ENCODE data around the gene NBPF1. TPM values are rescaled to one million over a fixed set of nuclear protein-coding genes. Genes with fewer than 3 reads are reported as not detected.
"Not testable (repeated sequence)": the region's sequence is repeated elsewhere in the genome, so short reads cannot be mapped to it uniquely, and the experiment has no call there.

Gene NBPF1
- total RNA-seq = 10 to 100 TPM; 11.3 to 12.6 TPM

DNA sequence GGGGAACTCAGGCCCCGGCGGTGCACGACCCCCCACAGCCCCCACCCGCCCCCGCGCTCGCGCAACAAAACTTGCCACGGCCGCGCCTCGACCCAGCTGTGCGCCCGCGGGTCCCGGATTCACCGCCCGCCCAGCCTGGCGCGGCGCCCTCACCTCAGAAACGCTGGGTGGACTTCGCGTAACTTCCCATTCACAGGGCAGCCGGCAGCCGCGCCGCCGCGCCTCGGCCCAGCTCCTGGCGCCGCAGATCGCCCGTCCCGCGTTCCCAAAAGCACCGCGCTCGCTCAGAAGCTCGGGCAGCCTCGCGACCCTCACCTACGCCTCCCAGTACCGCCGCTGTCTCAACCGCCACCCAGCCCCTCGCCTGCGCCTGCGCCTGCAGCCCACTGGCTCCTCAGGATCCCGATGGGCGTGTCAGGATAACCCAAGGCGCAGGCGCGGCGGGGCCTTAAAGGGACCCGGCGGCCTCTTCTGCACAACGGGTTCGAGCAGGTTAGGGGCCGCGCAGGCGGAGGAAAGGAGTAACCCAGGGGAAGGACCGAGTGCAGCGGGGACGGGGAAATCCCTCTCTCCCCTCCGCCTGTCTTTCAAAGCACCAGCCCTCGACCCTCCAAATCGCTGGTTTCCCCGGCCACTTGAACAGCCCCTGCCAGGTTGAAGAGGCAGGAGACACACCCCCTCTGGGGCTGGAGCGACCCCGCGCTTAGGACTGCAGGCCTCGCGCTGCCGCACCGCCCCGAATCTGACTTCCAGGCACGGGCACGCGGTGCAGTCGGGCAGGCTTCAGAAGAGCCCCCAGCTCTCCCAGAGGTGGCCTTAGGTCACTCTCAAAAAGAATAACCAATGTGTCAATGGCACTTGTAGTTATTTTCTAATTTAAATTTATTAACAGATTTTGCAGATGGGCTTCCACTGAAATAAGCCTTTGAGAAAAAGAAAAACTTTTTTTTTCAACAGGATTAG lies at the start of gene NBPF1:
NBPF1 (minus strand) TSS at position 380 of the 963 bp plus-strand sequence.
- H3K27ac Mint-ChIP-seq = no peak within 1 kb of the TSS
- no peaks in the 10 kb centered on the region for H3K27me3 Mint-ChIP-seq
- no peaks in the 10 kb centered on the region for H3K36me3 Mint-ChIP-seq
- POLR2A ChIA-PET = interaction anchor here (1.0 to 1.5 kb wide), 3 partner anchors 12 to 291 kb away, joined by 3 to 5 read pairs (median 5); no protein-coding TSS in a partner anchor
- ATAC-seq (ENCODE audit: low read depth) (peak; percentile 94), DNase-seq (peak; percentile 92)
- no peak within 1 kb of the TSS for H3K4me3 Mint-ChIP-seq
- H3K9me3 Mint-ChIP-seq = no peaks in the 10 kb centered on the region
- no peaks in the 10 kb centered on the region for H3K4me1 Mint-ChIP-seq

DNA sequence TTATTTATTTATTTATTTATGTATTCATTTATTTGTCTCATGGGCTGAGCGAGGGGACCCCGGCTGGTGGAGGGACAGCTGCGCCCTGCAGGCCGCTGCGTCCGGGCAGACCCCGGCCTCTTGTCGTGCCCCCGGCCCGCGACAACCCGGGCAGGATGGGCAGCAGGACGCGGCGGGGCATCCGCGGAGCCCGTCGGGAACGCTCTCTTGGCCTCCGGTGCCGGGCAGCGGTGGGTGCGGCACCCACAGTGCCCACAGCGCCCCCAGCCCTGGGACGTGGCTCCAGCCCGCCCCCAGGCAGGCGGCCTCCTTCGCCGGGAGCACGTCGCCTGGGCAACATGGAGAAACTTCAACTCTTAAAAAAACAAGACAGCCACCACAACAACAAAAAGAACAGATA lies 44.9 kb upstream of the NBPF1 start:
- H3K9me3 Mint-ChIP-seq; ATAC-seq (ENCODE audit: low read depth); H3K27ac Mint-ChIP-seq; DNase-seq; H3K4me1 Mint-ChIP-seq; H3K36me3 Mint-ChIP-seq; POLR2A ChIA-PET; H3K27me3 Mint-ChIP-seq; H3K4me3 Mint-ChIP-seq: not testable (repeated sequence)

DNA sequence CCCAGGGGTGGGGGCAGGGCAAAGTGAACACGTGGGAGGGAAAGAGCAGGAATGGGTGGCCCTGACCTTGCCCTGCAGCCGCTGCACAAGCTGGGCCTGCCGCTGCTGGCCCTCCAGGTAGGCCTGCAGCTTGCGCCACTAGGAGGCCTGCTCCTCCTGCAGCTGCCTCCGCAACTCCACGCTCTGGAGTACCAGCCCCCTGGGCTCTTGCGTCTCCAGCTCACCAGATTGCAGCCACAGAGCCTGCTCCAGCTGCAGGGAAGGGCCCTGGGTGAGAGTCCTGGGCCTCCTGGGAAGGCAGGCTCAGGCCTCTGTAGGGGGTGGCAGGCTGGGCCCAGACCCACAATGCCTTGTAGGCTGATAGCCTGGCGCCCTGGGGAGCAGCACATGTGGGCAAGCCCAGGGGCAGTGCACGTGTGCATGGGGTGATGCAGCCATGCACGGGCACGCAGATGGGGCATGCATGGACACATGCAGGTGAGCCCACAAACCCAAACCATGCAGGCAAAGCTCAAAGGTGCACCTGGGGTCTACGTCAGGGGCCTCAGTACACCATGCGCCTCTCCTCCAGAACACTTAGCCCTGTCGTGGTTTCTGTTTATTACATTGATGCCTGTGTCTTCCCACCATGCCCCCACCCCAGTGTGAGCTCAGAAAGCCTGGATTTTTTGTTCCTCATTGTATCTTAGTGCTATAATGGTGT lies 43.8 kb upstream of the NBPF1 start:
- POLR2A ChIA-PET, DNase-seq, H3K4me3 Mint-ChIP-seq: not testable (repeated sequence)

GRCh38 chr1:16656574-16656973 lies 43.2 kb upstream of the NBPF1 start:
- H3K4me3 Mint-ChIP-seq, POLR2A ChIA-PET, H3K4me1 Mint-ChIP-seq, DNase-seq, H3K27me3 Mint-ChIP-seq, H3K9me3 Mint-ChIP-seq, H3K36me3 Mint-ChIP-seq, H3K27ac Mint-ChIP-seq: not testable (repeated sequence)
- ATAC-seq (ENCODE audit: low read depth) = peak; percentile 77

More for the DNA sequence above, 43.8 kb upstream of the NBPF1 start:
- H3K27me3 Mint-ChIP-seq, H3K4me1 Mint-ChIP-seq, H3K9me3 Mint-ChIP-seq, H3K27ac Mint-ChIP-seq, H3K36me3 Mint-ChIP-seq: not testable (repeated sequence)
- ATAC-seq (ENCODE audit: low read depth) = peak; percentile 23

DNA sequence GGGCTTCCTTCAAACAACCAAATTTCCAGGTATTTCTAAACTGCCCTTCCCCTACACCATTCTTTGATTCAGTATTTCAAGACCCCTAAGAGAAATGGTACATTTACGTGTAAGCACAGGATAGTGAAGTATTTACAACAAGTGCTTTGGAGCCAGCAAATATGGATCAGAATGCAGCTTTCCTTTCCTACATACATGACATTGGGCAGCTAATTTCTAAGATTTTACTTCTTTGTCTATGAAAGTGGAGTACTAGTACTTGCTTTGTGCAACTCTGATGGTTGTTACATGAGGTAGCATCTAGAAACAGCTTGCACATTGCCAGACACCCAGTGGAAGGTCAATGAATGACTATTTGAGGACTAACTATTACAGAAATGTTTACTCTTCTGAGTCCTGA lies 38.2 kb upstream of the NBPF1 start:
- H3K9me3 Mint-ChIP-seq; POLR2A ChIA-PET; H3K27me3 Mint-ChIP-seq; H3K4me1 Mint-ChIP-seq; ATAC-seq (ENCODE audit: low read depth); H3K36me3 Mint-ChIP-seq; H3K4me3 Mint-ChIP-seq; H3K27ac Mint-ChIP-seq; DNase-seq: not testable (repeated sequence)

DNA sequence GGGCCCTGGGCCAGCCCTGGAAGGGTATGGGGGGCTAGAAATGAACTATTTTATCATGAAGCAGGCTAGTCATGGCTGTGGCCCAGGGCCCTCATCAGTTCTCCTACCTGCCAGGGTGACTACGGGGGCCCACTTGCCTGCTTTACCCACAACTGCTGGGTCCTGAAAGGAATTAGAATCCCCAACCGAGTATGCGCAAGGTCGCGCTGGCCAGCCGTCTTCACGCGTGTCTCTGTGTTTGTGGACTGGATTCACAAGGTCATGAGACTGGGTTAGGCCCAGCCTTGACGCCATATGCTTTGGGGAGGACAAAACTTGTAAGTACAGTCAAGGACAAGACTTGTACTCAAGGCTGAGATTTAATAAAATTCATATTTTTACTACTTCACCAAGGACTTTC lies 36.6 kb upstream of the NBPF1 start:
- H3K4me3 Mint-ChIP-seq; H3K9me3 Mint-ChIP-seq; POLR2A ChIA-PET; H3K36me3 Mint-ChIP-seq; ATAC-seq (ENCODE audit: low read depth); H3K27ac Mint-ChIP-seq; H3K27me3 Mint-ChIP-seq; H3K4me1 Mint-ChIP-seq: not testable (repeated sequence)
- peak; percentile 28 for DNase-seq

DNA sequence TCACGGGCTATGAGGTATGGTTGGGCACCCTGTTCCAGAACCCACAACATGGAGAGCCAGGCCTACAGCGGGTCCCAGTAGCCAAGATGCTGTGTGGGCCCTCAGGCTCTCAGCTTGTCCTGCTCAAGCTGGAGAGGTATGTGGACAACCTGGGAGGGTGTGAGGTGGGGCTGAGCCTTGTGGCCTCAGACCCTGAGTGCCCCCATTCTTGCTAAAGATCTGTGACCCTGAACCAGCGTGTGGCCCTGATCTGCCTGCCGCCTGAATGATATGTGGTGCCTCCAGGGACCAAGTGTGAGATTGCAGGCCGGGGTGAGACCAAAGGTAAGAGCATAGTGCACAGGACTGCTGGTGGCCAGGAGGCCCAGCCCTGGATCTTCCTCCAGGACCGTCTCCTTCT lies 36.0 kb upstream of the NBPF1 start:
- peak; percentile 29 for DNase-seq
- H3K27ac Mint-ChIP-seq; H3K27me3 Mint-ChIP-seq; H3K36me3 Mint-ChIP-seq; H3K4me3 Mint-ChIP-seq; H3K9me3 Mint-ChIP-seq; H3K4me1 Mint-ChIP-seq; POLR2A ChIA-PET; ATAC-seq (ENCODE audit: low read depth): not testable (repeated sequence)

DNA sequence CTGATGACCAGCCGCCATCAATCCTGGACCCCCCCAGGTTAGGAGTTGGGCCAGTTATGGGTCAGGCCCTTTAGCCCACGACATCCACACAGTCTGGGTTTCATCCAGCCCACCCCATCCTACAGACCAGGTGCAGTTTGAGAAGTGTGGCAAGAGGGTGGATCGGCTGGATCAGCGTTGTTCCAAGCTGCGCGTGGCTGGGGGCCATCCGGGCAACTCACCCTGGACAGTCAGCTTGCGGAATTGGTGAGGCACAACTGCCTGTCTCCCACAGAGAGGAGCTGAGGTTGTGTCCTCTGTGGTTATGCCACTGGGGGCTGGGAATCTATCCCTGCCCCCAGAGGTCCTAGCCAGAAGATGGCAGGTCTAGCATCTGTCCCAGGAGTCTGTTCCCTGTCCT lies 35.4 kb upstream of the NBPF1 start:
- H3K9me3 Mint-ChIP-seq; ATAC-seq (ENCODE audit: low read depth); H3K27ac Mint-ChIP-seq; H3K36me3 Mint-ChIP-seq; H3K4me3 Mint-ChIP-seq; H3K4me1 Mint-ChIP-seq; POLR2A ChIA-PET; H3K27me3 Mint-ChIP-seq: not testable (repeated sequence)
- DNase-seq = peak; percentile 24

DNA sequence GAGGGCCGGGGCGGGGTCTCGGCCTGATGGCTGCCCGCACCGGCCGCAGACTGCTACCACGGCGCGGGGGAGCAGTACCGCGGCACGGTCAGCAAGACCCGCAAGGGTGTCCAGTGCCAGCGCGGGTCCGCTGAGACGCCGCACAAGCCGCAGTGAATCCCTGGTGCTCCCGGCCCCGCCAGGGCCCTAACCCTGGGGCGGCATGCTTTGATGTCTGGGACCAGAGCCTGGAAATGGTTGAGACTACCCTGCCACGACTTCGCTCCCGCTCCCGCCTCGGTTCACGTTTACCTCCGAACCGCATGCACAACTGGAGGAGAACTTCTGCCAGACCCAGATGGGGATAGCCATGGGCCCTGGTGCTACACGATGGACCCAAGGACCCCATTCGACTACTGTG lies 34.9 kb upstream of the NBPF1 start:
- ATAC-seq (ENCODE audit: low read depth); H3K4me3 Mint-ChIP-seq; H3K9me3 Mint-ChIP-seq; POLR2A ChIA-PET; H3K36me3 Mint-ChIP-seq; H3K4me1 Mint-ChIP-seq; H3K27ac Mint-ChIP-seq; H3K27me3 Mint-ChIP-seq: not testable (repeated sequence)
- DNase-seq = peak; percentile 29

DNA sequence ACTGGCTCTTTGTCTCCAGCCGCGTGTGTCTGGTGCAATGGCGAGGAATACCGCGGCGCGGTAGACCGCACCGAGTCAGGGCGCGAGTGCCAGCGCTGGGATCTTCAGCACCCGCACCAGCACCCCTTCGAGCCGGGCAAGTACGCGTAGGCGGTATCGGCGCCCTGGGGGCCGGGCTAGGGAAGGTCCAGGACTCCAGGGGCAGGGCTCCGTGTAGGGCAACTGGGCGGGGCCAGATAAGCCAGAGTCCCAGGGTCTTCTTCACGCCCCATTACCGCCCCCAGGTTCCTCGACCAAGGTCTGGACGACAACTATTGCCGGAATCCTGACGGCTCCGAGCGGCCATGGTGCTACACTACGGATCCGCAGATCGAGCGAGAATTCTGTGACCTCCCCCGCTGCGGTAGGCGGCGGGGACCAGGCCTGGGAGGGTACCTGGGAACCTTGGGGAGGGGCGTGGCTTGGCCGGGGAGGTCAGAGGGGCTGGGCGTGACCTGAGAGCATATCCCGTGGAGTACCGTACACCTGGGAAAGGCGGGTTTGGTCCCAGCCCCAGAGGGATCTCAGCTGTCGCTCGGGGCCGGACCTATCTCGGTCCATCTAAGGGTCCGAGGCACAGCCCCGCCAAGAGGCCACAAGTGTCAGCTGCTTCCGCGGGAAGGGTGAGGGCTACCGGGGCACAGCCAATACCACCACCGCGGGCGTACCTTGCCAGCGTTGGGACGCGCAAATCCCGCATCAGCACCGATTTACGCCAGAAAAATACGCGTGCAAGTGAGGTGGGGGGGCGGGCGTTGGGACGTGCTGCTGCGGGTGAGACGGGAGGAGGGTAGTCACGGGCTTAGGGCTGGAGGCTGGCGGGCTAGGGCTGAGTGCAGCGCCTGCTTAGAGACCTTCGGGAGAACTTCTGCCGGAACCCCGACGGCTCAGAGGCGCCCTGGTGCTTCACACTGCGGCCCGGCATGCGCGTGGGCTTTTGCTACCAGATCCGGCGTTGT lies 34.1 kb upstream of the NBPF1 start:
- POLR2A ChIA-PET; H3K27me3 Mint-ChIP-seq; H3K4me1 Mint-ChIP-seq; H3K27ac Mint-ChIP-seq; H3K36me3 Mint-ChIP-seq; H3K4me3 Mint-ChIP-seq; H3K9me3 Mint-ChIP-seq; ATAC-seq (ENCODE audit: low read depth): not testable (repeated sequence)
- peak; percentile 52 for DNase-seq

DNA sequence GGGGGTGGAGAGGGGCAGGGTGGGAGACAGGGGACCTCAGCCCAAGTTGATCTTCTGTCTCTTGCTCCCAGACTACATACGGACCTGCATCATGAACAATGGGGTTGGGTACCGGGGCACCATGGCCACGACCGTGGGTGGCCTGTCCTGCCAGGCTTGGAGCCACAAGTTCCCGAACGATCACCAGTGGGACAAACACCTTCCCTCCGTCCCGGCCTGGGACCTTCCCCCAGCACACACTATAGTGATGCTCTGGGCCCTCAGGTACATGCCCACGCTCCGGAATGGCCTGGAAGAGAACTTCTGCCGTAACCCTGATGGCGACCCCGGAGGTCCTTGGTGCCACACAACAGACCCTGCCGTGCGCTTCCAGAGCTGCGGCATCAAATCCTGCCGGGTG lies 33.4 kb upstream of the NBPF1 start:
- H3K27me3 Mint-ChIP-seq; POLR2A ChIA-PET; H3K27ac Mint-ChIP-seq; H3K9me3 Mint-ChIP-seq; ATAC-seq (ENCODE audit: low read depth); H3K4me1 Mint-ChIP-seq; H3K4me3 Mint-ChIP-seq; H3K36me3 Mint-ChIP-seq: not testable (repeated sequence)
- DNase-seq = peak; percentile 26

DNA sequence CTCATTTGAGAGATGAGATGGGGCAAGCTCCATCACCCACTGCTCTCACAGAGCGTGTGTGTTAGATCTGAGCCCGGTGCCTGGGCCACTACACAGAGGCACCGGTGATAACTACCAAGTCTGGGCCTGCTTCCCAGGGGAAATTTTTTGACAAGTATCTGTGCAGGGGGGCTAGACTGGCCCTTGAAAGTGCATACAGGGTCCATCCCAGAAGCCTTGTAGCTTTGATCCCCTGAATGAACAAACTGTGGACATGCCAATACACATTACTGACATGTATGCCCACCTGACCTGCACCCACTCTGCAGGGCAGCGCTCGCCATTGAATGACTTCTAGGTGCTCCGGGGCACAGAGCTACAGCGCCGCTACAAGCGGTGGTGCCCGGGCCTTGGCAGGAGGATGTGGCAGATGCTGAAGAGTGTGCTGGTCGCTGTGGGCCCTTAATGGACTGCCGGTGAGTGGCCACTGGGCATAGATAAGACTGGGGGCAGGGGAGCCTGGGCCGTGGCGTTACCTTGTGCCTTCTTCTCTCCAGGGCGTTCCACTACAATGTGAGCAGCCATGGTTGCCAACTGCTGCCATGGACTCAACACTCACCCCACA lies 32.8 kb upstream of the NBPF1 start:
- POLR2A ChIA-PET = interaction anchor here (0.6 kb wide), 1 partner anchor 133 kb away, joined by 3 read pairs; no protein-coding TSS in a partner anchor
- H3K27ac Mint-ChIP-seq; ATAC-seq (ENCODE audit: low read depth); H3K27me3 Mint-ChIP-seq; H3K4me3 Mint-ChIP-seq; H3K4me1 Mint-ChIP-seq; H3K9me3 Mint-ChIP-seq; H3K36me3 Mint-ChIP-seq: not testable (repeated sequence)
- peak; percentile 28 for DNase-seq

Data from activated naive CD8-positive, alpha-beta T cell treated with anti-CD3 and anti-CD28 coated beads, Interleukin-2, amount 10 ng/mL, durations not matched to agents 7 days and 5 days (primary cell).